NCI-H510A (cell line): ENCODE results near the gene CLEC17A.
A peak's percentile ranks its signal among the peaks of the same experiment; 100 is the strongest.
"Not testable (repeated sequence)": the region's sequence is repeated elsewhere in the genome, so short reads cannot be mapped to it uniquely, and the experiment has no call there.

Source experiments
- DNase-seq: peaks from one replicate; lab custom pipeline; 2025; lab: John Stamatoyannopoulos, UW

Gene CLEC17A

GRCh38 chr19:14559916-14560775, 22.7 kb upstream of the CLEC17A start:
- no peak for DNase-seq

- no peak for DNase-seq
Measured at GRCh38 chr19:14560776-14561108, 22.1 kb upstream of the CLEC17A start.

GRCh38 chr19:14561249-14561648, 21.6 kb upstream of the CLEC17A start:
- DNase-seq: no peak

GRCh38 chr19:14561847-14562351, 21.0 kb upstream of the CLEC17A start:
- no peak for DNase-seq

- DNase-seq: no peak
Measured at GRCh38 chr19:14562660-14563589, 20.0 kb upstream of the CLEC17A start.

- DNase-seq: no peak
Measured at GRCh38 chr19:14563590-14563926, 19.3 kb upstream of the CLEC17A start.

GRCh38 chr19:14563989-14564651, 18.8 kb upstream of the CLEC17A start:
- DNase-seq: no peak

- DNase-seq: not testable (repeated sequence)
Measured at GRCh38 chr19:14564652-14565297, 18.1 kb upstream of the CLEC17A start.

GRCh38 chr19:14565298-14565679, 17.6 kb upstream of the CLEC17A start:
- DNase-seq: no peak

GRCh38 chr19:14565765-14566711, 16.8 kb upstream of the CLEC17A start:
- no peak for DNase-seq

- no peak for DNase-seq
Measured at GRCh38 chr19:14566712-14567077, 16.2 kb upstream of the CLEC17A start.

- no peak for DNase-seq
Measured at GRCh38 chr19:14567079-14567478, 15.8 kb upstream of the CLEC17A start.

GRCh38 chr19:14570864-14571527, 11.9 kb upstream of the CLEC17A start:
- DNase-seq: no peak

- DNase-seq: peak; percentile 95
Measured at GRCh38 chr19:14571695-14572490, 11.0 kb upstream of the CLEC17A start, which contains the start of gene NDUFB7. Gene NDUFB7, minus strand, starts transcription at chr19:14572066. Its CDS starts 66 bp downstream, at chr19:14572000.

GRCh38 chr19:14575428-14575980, 7.4 kb upstream of the CLEC17A start:
- no peak for DNase-seq

- no peak for DNase-seq
Measured at GRCh38 chr19:14576363-14576762, 6.5 kb upstream of the CLEC17A start.

- no peak for DNase-seq
Measured at GRCh38 chr19:14577264-14577663, 5.6 kb upstream of the CLEC17A start.

- no peak for DNase-seq
Measured at GRCh38 chr19:14577885-14578427, 4.9 kb upstream of the CLEC17A start.
